Endothelial cell of umbilical vein (primary cell): Measurements from ENCODE around the gene CD320. TPM values are rescaled to one million over a fixed set of nuclear protein-coding genes. Genes with fewer than 3 reads are reported as not detected.

Source experiments
- BruUV-seq: library from RNA; stranded (reverse); fragments of 400-500 nt; replicated peaks from 2 replicates; lab custom pipeline; 2021; lab: Mats Ljungman, UMichigan
- CTCF ChIA-PET: fragments of 300-600, 350-600 bp; sonication (Branson Sonifier 250); formaldehyde crosslinking; loops from one replicate; lab custom pipeline; 2021; ENCODE audit warnings: antibody characterized with exemption, inconsistent platforms; lab: Charles Lee
- POLR2A ChIA-PET: fragments of 300-600, 350-600 bp; sonication (Branson Sonifier 250); formaldehyde crosslinking; loops from one replicate; lab custom pipeline; 2021; ENCODE audit warnings: antibody characterized with exemption, inconsistent platforms; lab: Charles Lee
- DNase-seq: peaks from one replicate; pipeline ENCODE4 v3.0.0-alpha.2; 2011; ENCODE audit warnings: low read depth, low spot score
- FAIRE-seq: peaks from 2 replicates; lab custom pipeline; 2011; peaks lifted over from hg19 to GRCh38; lab: Jason Lieb, UNC
- H2AFZ ChIP-seq: 2 replicates; pipeline ENCODE4 v1.6.0; 2012; ENCODE audit warnings: low read depth, low read length, control low read depth, inconsistent platforms
- H3K27ac ChIP-seq: 2 replicates; pipeline ENCODE4 v1.5.1; 2011; ENCODE audit warnings: low read depth, mild to moderate bottlenecking, control low read depth, low read length, moderate library complexity; ENCODE audit not compliant: insufficient read depth
- H3K27me3 ChIP-seq, 2 experiments: 2 replicates each; pipeline versions ENCODE4 v1.6.0 to v1.6.1; 2011; ENCODE audit warnings: low read length in 2 of 2, mixed read lengths in 1 of 2; ENCODE audit not compliant: control insufficient read depth in 2 of 2, insufficient read depth in 2 of 2
- H3K36me3 ChIP-seq, 2 experiments: 2 replicates in 1 of 2; 3 replicates in 1 of 2; pipeline ENCODE4 v1.5.1; 2011; ENCODE audit warnings: low read length in 2 of 2, mild to moderate bottlenecking in 1 of 2, moderate library complexity in 1 of 2; ENCODE audit not compliant: control insufficient read depth in 2 of 2, insufficient read depth in 2 of 2; ENCODE audit errors: extremely low read depth in 1 of 2
- H3K4me1 ChIP-seq: 3 replicates; pipeline ENCODE4 v1.5.1; 2011; ENCODE audit warnings: mild to moderate bottlenecking, low read length; ENCODE audit not compliant: control insufficient read depth, insufficient read depth; ENCODE audit errors: extremely low read depth
- H3K4me2 ChIP-seq: 2 replicates; pipeline ENCODE4 v1.6.1; 2011; ENCODE audit warnings: low read length, control low read depth, mixed read lengths; ENCODE audit not compliant: insufficient read depth
- H3K4me3 ChIP-seq, 3 experiments: fragments of 200-600 bp in 1 of 3; sonication (generic), shearing (Covaris generic) in 1 of 3; replicated peaks in 1 of 3; 2 replicates each; pipeline ENCODE4 v1.5.1; 2011 to 2016; ENCODE audit warnings: control low read depth in 3 of 3, low read length in 3 of 3, mild to moderate bottlenecking in 2 of 3, inconsistent platforms in 1 of 3, low read depth in 1 of 3, moderate library complexity in 1 of 3; ENCODE audit not compliant: insufficient read depth in 1 of 3
- H3K79me2 ChIP-seq: 2 replicates; pipeline ENCODE4 v1.6.0; 2012; ENCODE audit warnings: low read length, inconsistent platforms; ENCODE audit not compliant: control insufficient read depth, insufficient read depth
- H3K9ac ChIP-seq: replicated peaks from 2 replicates; pipeline ENCODE3; 2011; ENCODE audit warnings: low read length, control low read depth; ENCODE audit not compliant: insufficient read depth; ENCODE audit errors: extremely low read depth
- H3K9me1 ChIP-seq: replicated peaks from 3 replicates; pipeline ENCODE4 v1.6.0; 2011; ENCODE audit warnings: mild to moderate bottlenecking, low read length; ENCODE audit not compliant: control insufficient read depth, insufficient read depth; ENCODE audit errors: extremely low read depth
- H3K9me3 ChIP-seq: replicated peaks from 2 replicates; pipeline ENCODE4 v1.5.1; 2012; ENCODE audit warnings: low read length, inconsistent platforms; ENCODE audit not compliant: control insufficient read depth, insufficient read depth
- H4K20me1 ChIP-seq: replicated peaks from 2 replicates; pipeline ENCODE3; 2011; ENCODE audit warnings: mild to moderate bottlenecking, low read length; ENCODE audit not compliant: control insufficient read depth, insufficient read depth; ENCODE audit errors: extremely low read depth
- CTCF ChIP-seq, 2 donors: IDR thresholded peaks; 1 replicate in 1 of 2; 2 replicates in 1 of 2; pipeline ENCODE4 v1.5.1; 2011; ENCODE audit warnings: low read length in 2 of 2, mild to moderate bottlenecking in 2 of 2, moderate library complexity in 2 of 2, control low read depth in 1 of 2, inconsistent platforms in 1 of 2, low read depth in 1 of 2; ENCODE audit not compliant: insufficient read depth in 1 of 2; ENCODE audit errors: extremely low read depth in 1 of 2
- EZH2 ChIP-seq: IDR thresholded peaks from 2 replicates; pipeline ENCODE4 v1.6.1; 2012; ENCODE audit warnings: borderline replicate concordance, low read depth, mild to moderate bottlenecking, moderate library complexity, low read length, inconsistent platforms; ENCODE audit not compliant: severe bottlenecking
- FOS ChIP-seq: IDR thresholded peaks from 2 replicates; pipeline ENCODE4 v1.6.1; 2011; ENCODE audit warnings: mild to moderate bottlenecking, low read length, moderate library complexity, borderline replicate concordance; ENCODE audit not compliant: insufficient read depth
- GATA2 ChIP-seq: IDR thresholded peaks from 2 replicates; pipeline ENCODE4 v1.7.0; 2011; ENCODE audit warnings: low read depth, mild to moderate bottlenecking, moderate library complexity, mixed read lengths, low read length; ENCODE audit not compliant: insufficient read length, insufficient read depth
- JUN ChIP-seq: IDR thresholded peaks from 2 replicates; pipeline ENCODE4 v1.6.1; 2011; ENCODE audit warnings: borderline replicate concordance, low read depth; ENCODE audit not compliant: insufficient read length, insufficient read depth
- MAX ChIP-seq: IDR thresholded peaks from 2 replicates; pipeline ENCODE4 v1.6.1; 2011; ENCODE audit not compliant: insufficient read depth, insufficient read length
- MYC ChIP-seq: IDR thresholded peaks from one replicate; pipeline ENCODE4 v1.6.1; 2011; ENCODE audit warnings: mild to moderate bottlenecking, low read depth, low read length
- POLR2A ChIP-seq: IDR thresholded peaks from 2 replicates; pipeline ENCODE4 v1.6.1; 2012; ENCODE audit warnings: low read depth, mild to moderate bottlenecking, control low read depth, low read length
- POLR2AphosphoS5 ChIP-seq: IDR thresholded peaks from 2 replicates; pipeline ENCODE4 v1.6.1; 2012; ENCODE audit warnings: low read depth, mild to moderate bottlenecking, control low read depth, low read length, moderate library complexity; ENCODE audit not compliant: insufficient read depth
- dilution Hi-C: fragments of 300-500 bp; cut with MboI; formaldehyde crosslinking; loops from one replicate; pipeline ENCODE4 v1.15.0; 2019; ENCODE audit warnings: low sequenced_read_pairs; ENCODE audit not compliant: extremely low pct_ligation_motif_present
- intact Hi-C: fragments of 100-400 bp; cut with micrococcal nuclease; formaldehyde crosslinking; loops from one replicate; pipeline ENCODE4 v1.10.0; 2022
- polyA plus RNA-seq, 4 experiments: library from polyadenylated mRNA; depleted of rRNA in 3 of 4; stranded (reverse) in 3 of 4; unstranded in 1 of 4; fragments of >200 nt; gene quantifications; 2 replicates each; pipeline versions ENCODE4 v1.2.1 to v1.2.3, GENCODE V29; 2011 to 2012; ENCODE audit warnings: missing spikeins in 1 of 4
- total RNA-seq: library from RNA; stranded (reverse); gene quantifications from 2 replicates; pipeline ENCODE4 v1.2.3, GENCODE V29; 2021

Gene CD320
- total and polyA plus RNA-seq, 2 donors (not counting 3 experiments of a cell fraction or from before 2014, with no cell fraction given) = 84.9 to 190 TPM

DNA sequence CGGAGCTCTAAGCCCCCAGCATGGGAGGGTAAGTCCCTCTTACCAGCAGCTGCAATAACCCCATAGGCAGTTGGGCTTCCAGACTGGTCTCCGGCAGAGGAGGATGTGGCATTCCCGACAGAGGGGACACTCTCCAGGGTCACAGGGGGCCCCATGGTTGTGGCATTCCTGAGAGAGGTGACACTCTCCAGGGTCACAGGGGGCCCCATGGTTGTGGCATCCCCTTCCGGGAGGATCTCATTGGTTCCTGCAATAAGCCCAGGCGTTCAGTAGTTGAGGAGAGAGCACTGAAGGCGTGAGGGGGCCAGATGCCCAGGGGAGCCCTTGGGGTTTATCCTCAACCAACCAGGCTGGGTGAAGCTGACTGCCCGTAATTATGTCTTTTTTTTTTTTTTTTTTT lies 5.4 kb downstream of the CD320 start:
- Histone ChIP-seq H3K4me3 (no peak overlapping the region), H3K9me3 (no peaks in the 10 kb centered on the region), H3K27ac (no peak overlapping the region), H3K36me3 (peaks cover 0 to 4% of the 10 kb centered on the region in 2 experiments), H3K4me1 (peaks cover 11% of the 10 kb centered on the region), H3K9ac (no peak overlapping the region), H4K20me1 (no peaks in the 10 kb centered on the region), H3K9me1 (no peaks in the 10 kb centered on the region), H2AFZ (no peak overlapping the region), H3K79me2 (peaks cover 11% of the 10 kb centered on the region), H3K4me2 (no peak overlapping the region), H3K27me3 (no peaks in the 10 kb centered on the region)
- CTCF ChIA-PET = interaction anchor here (0.7 kb wide), 1 partner anchor 176 kb away, joined by 3 read pairs; no protein-coding TSS in a partner anchor
- dilution Hi-C loops = no loop called here
- POLR2A ChIA-PET = interaction anchor here (0.6 kb wide), 2 partner anchors 36 to 136 kb away, joined by 4 to 6 read pairs; no protein-coding TSS in a partner anchor
- intact Hi-C loops = no loop called here
- TF ChIP-seq JUN = no peak
- TF ChIP-seq CTCF (IDR thresholded peaks at IDR 0.05; ENCODE audit: extremely low read depth in 1 of 2, insufficient read depth in 1 of 2, low read depth in 1 of 2, low read length in 2 of 2) = no peak
- no peak for TF ChIP-seq MAX
- TF ChIP-seq POLR2A = no peak
- TF ChIP-seq POLR2AphosphoS5 = no peak
- no peak for TF ChIP-seq MYC
- TF ChIP-seq GATA2 = no peak
- TF ChIP-seq EZH2 = no peak
- TF ChIP-seq FOS = no peak
- BruUV-seq = no TSS peak
- FAIRE-seq (no peak), DNase-seq (no peak)
